22Rv1 (cell line): Measurements from ENCODE around the gene TADA3.

ENCODE experiments used
- H3K27ac ChIP-seq: fragments of 450-650 bp; 2 replicates; pipeline ENCODE4 v1.5.1; 2017
- CTCF ChIP-seq: fragments of 450-650 bp; IDR thresholded peaks from 2 replicates; pipeline ENCODE4 v1.5.1; 2017; ENCODE audit warnings: mild to moderate bottlenecking
- ZFX ChIP-seq: fragments of 450-650 bp; IDR thresholded peaks from 2 replicates; pipeline ENCODE4 v1.6.1; 2017; ENCODE audit warnings: antibody characterized with exemption, borderline replicate concordance

TADA3 gene

DNA sequence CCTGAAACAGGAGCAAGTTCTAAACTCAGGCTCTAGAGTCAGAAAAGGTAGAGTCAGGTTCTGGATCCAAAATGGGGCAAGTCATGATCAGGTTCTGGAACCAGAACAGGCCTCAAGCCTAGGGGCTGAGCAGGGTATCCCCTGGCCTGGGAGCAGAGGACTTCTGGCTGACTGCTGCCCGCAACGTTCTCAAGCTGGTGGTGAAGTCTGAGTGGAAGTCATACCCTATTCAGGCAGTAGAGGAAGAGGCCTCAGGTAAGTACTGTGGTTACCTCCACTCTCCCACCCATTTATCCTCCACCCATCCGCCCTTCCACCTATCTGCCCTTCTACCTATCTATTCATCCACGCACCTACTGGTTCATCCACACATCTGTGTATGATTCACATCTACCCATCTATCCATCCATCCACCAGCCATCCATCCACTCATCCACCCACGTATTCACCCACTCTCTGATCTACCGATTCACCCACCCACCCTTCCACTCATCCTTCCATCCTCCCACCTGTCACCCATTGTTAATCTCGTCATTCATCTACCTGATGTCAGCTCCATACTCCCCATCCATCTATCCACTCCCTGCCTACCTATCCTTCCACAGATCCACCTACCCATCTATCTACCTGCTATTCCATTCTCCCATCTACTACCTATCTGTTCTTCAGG is 26.5 kb upstream of the TADA3 start:
- no peak for TF ChIP-seq CTCF
- TF ChIP-seq ZFX: no peak
- H3K27ac ChIP-seq: no peak overlapping the region

- TF ChIP-seq ZFX (no peak), CTCF (no peak)
- H3K27ac ChIP-seq: no peak overlapping the region
These were observed 25.2 kb upstream of the TADA3 start for GRCh38 chr3:9817436-9817835.

DNA sequence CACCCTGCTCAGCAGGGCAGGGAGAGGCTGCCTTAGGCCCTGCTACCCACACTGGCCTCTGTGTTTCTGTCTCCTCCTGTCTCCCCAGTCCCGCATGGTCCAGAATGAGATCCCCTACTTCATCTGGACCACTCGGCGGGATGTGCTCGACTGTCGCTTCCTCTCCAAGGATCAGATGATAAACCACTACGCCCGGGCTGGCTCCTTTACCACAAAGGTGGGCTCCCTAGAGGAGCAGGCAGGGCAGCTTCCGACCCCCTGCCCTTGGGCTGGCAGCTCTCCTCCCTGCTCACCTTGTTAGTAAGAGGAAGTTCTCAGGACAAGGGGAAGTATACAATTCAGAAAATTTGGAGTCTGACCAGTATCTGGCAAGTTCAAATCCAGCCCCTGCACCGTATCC is 23.7 kb upstream of the TADA3 start:
- no peak overlapping the region for H3K27ac ChIP-seq
- TF ChIP-seq CTCF (no peak), ZFX (no peak)

- TF ChIP-seq CTCF: no peak
- TF ChIP-seq ZFX: no peak
- H3K27ac ChIP-seq: no peak overlapping the region
These were observed 20.7 kb upstream of the TADA3 start for GRCh38 chr3:9812870-9813483.

- H3K27ac ChIP-seq: peak overlapping the region; percentile 89
- no peak for TF ChIP-seq CTCF
- no peak for TF ChIP-seq ZFX
These were observed 18.6 kb upstream of the TADA3 start for GRCh38 chr3:9810846-9811245.

DNA sequence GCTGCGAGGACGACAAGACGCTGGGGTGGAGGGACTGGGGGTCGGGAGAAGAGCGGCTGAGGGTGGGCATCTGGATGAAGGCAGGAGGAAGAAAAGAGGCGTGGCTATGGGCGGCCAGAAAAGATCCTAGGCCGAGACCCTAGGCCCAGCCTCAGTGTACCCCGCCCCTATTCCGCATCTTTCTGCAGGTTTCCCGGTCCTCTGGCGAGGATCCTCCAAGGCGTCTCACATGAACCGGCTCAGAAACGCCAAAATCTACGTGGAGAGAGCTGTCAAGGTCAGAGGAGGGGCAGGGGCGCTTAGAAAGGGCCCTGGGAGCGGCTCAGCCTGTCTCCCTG is 18.1 kb upstream of the TADA3 start:
- H3K27ac ChIP-seq: peak overlapping the region; percentile 89

More for the DNA sequence above, 18.1 kb upstream of the TADA3 start:
- TF ChIP-seq CTCF: no peak
- no peak for TF ChIP-seq ZFX
